Coronary artery (tissue), 2 donors: ENCODE data around the gene NPNT.

Experiments used
- DNase-seq: peaks from one replicate; pipeline ENCODE4 v3.0.0-alpha.2; 2017; ENCODE audit warnings: low spot score
- H3K27ac ChIP-seq, 2 donors: fragments of 200-600 bp; sonication (generic); one replicate each; pipeline ENCODE4 v1.5.1; 2016 to 2019
- H3K4me3 ChIP-seq: fragments of 200-600 bp; sonication (generic); 2 replicates; pipeline ENCODE4 v1.5.1; 2016; ENCODE audit warnings: mild to moderate bottlenecking, moderate library complexity
- CTCF ChIP-seq: fragments of 200-600 bp; sonication (generic); IDR thresholded peaks from one replicate; pipeline ENCODE4 v1.5.1; 2019; ENCODE audit warnings: antibody characterized with exemption

Gene NPNT

DNA sequence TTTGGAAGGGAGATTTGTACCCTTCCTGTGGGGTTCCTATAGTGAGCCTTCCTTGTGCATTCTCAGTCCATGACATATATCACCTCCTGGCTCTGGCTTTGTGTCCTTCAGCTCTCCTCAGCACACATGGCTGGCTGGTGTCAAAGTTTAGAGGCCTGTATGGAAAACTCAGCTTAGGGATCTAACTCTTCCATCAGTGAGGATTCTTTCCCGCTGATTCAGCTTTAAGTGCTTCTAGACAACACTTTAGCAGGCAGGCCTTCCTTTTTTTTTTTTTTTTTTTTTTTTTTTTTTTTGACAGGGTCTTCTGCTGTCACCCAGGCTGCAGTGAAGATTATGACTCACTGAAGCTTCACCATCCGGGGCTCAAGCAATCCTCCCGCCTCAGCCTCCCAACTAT lies 84.2 kb downstream of the NPNT start:
- no peak overlapping the region for H3K4me3 ChIP-seq
- DNase-seq, result no peak
- H3K27ac ChIP-seq, result peak overlapping the region in 1 of 2 donors; percentile 49
- TF ChIP-seq CTCF, result no peak

GRCh38 chr4:105988671-105989070 lies 93.4 kb downstream of the NPNT start:
- no peak overlapping the region for H3K4me3 ChIP-seq
- no peak overlapping the region for H3K27ac ChIP-seq
- DNase-seq, result no peak
- no peak for TF ChIP-seq CTCF

- Histone ChIP-seq H3K4me3 (no peak overlapping the region), H3K27ac (peak overlapping the region; percentile 15 to 59)
- DNase-seq, result no peak
- TF ChIP-seq CTCF, result no peak
Observed at GRCh38 chr4:105989485-105990242, 94.4 kb downstream of the NPNT start.

DNA sequence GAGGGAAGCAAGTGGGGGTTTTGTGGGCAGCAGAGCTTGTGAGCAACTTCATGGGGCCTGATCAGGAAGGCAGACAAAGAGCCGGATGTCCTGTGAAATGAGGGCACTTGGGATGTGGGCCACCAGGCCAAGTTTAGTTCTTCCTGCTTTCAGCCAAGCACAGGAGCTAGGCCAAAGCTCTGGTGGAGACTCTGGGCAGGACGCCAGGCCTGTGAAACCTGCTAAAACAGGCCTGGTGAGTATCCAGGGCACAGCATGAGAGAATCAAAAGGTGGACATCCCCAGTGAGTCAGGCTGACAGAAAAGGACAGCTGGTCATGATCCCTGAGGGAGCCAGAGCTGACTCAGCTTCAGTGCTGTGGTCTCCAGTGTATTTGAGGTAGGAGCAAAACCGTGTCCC lies 95.7 kb downstream of the NPNT start:
- peak; percentile 76 for DNase-seq
- peak overlapping the region in 1 of 2 donors; percentile 59 for H3K27ac ChIP-seq
- no peak overlapping the region for H3K4me3 ChIP-seq
- no peak for TF ChIP-seq CTCF

GRCh38 chr4:105991726-105992125 lies 96.5 kb downstream of the NPNT start:
- no peak for TF ChIP-seq CTCF
- no peak for DNase-seq
- H3K4me3 ChIP-seq, result no peak overlapping the region
- peak overlapping the region in 1 of 2 donors; percentile 59 for H3K27ac ChIP-seq

GRCh38 chr4:105992641-105993305 lies 97.5 kb downstream of the NPNT start:
- DNase-seq, result no peak
- H3K27ac ChIP-seq, result no peak overlapping the region
- no peak overlapping the region for H3K4me3 ChIP-seq
- no peak for TF ChIP-seq CTCF

DNA sequence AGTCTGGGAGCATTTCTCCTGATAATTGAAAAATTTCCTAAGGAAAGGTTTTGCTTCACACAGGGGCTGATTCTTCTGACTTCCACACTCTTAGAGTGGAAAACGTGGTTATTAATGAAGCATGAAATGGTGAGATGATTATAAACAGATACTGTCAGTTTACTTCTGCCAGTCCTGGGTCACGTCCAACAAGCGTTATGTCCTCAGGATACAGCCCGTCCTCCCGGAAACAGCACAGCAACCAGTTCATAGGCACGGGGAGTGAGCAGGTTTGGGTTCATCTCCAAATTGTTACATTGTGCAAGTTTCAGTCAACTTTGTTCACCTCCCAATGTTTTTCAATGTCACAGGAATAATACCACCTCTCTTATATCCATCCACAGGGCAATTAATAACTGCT lies 98.8 kb downstream of the NPNT start:
- no peak for DNase-seq
- Histone ChIP-seq H3K27ac (no peak overlapping the region), H3K4me3 (no peak overlapping the region)
- no peak for TF ChIP-seq CTCF
